Measurements from ENCODE around the gene BCL6.

The BCL6 gene

GRCh38 chr3:187725653-187726370, 19.5 kb downstream of the BCL6 start:
- WGBS: 91% methylated on average over 7 of the region's 7 CpGs
- H3K4me3 ChIP-seq (ENCODE audit: low read length): no peak overlapping the region
- no peak overlapping the region for H3K27ac ChIP-seq (ENCODE audit: low read depth, low read length)
- H3K9me3 ChIP-seq (ENCODE audit: insufficient read depth, low read depth, low read length): no peaks in the 10 kb centered on the region
- H3K27me3 ChIP-seq (ENCODE audit: insufficient read depth, low read length): no peaks in the 10 kb centered on the region
- H3K4me1 ChIP-seq (ENCODE audit: insufficient read depth, low read length): peaks cover 5% of the 10 kb centered on the region; the same call in 1 of the 2 replicates
- H3K9ac ChIP-seq (ENCODE audit: low read depth, low read length): no peak overlapping the region; the same call in 1 of the 2 replicates
- peaks cover 93% of the 10 kb centered on the region for H3K36me3 ChIP-seq (ENCODE audit: insufficient read depth, low read length)

- peaks cover 7% of the 10 kb centered on the region; the same call in 1 of the 2 replicates for H3K4me1 ChIP-seq (ENCODE audit: insufficient read depth, low read length)
- no peak overlapping the region for H3K27ac ChIP-seq (ENCODE audit: low read depth, low read length)
- peaks cover 87% of the 10 kb centered on the region for H3K36me3 ChIP-seq (ENCODE audit: insufficient read depth, low read length)
- H3K9ac ChIP-seq (ENCODE audit: low read depth, low read length): no peak overlapping the region
- H3K27me3 ChIP-seq (ENCODE audit: insufficient read depth, low read length): no peaks in the 10 kb centered on the region
- no peak overlapping the region for H3K4me3 ChIP-seq (ENCODE audit: low read length)
- no peaks in the 10 kb centered on the region for H3K9me3 ChIP-seq (ENCODE audit: insufficient read depth, low read depth, low read length)
- WGBS: 94% methylated on average over 22 of the region's 22 CpGs
Observed at GRCh38 chr3:187725224-187725623, 20.0 kb downstream of the BCL6 start.

- Histone ChIP-seq H3K4me3 (ENCODE audit: low read length) (no peak overlapping the region), H3K27me3 (ENCODE audit: insufficient read depth, low read length) (no peaks in the 10 kb centered on the region), H3K9ac (ENCODE audit: low read depth, low read length) (no peak overlapping the region), H3K27ac (ENCODE audit: low read depth, low read length) (no peak overlapping the region), H3K4me1 (ENCODE audit: insufficient read depth, low read length) (peaks cover 13% of the 10 kb centered on the region), H3K9me3 (ENCODE audit: insufficient read depth, low read depth, low read length) (no peaks in the 10 kb centered on the region), H3K36me3 (ENCODE audit: insufficient read depth, low read length) (peaks cover 57% of the 10 kb centered on the region)
- WGBS: 90% methylated on average over 8 of the region's 10 CpGs
Observed at GRCh38 chr3:187722206-187722612, 23.1 kb downstream of the BCL6 start.

GRCh38 chr3:187721055-187721454, 24.2 kb downstream of the BCL6 start:
- H3K36me3 ChIP-seq (ENCODE audit: insufficient read depth, low read length): peaks cover 46% of the 10 kb centered on the region
- 89% methylated on average over 8 of the region's 8 CpGs for WGBS
- H3K27ac ChIP-seq (ENCODE audit: low read depth, low read length): no peak overlapping the region
- H3K9me3 ChIP-seq (ENCODE audit: insufficient read depth, low read depth, low read length): no peaks in the 10 kb centered on the region
- no peak overlapping the region for H3K9ac ChIP-seq (ENCODE audit: low read depth, low read length)
- no peaks in the 10 kb centered on the region for H3K27me3 ChIP-seq (ENCODE audit: insufficient read depth, low read length)
- no peak overlapping the region for H3K4me3 ChIP-seq (ENCODE audit: low read length)
- peaks cover 13% of the 10 kb centered on the region for H3K4me1 ChIP-seq (ENCODE audit: insufficient read depth, low read length)

GRCh38 chr3:187720337-187720670, 25.0 kb downstream of the BCL6 start:
- peak overlapping the region; percentile 77; the same call in 1 of the 2 replicates for H3K27ac ChIP-seq (ENCODE audit: low read depth, low read length)
- H3K9ac ChIP-seq (ENCODE audit: low read depth, low read length): no peak overlapping the region
- WGBS: 92% methylated on average over 2 of the region's 2 CpGs
- no peak overlapping the region for H3K4me3 ChIP-seq (ENCODE audit: low read length)
- H3K4me1 ChIP-seq (ENCODE audit: insufficient read depth, low read length): peaks cover 13% of the 10 kb centered on the region
- no peaks in the 10 kb centered on the region for H3K27me3 ChIP-seq (ENCODE audit: insufficient read depth, low read length)
- peaks cover 39% of the 10 kb centered on the region for H3K36me3 ChIP-seq (ENCODE audit: insufficient read depth, low read length)
- H3K9me3 ChIP-seq (ENCODE audit: insufficient read depth, low read depth, low read length): no peaks in the 10 kb centered on the region

GRCh38 chr3:187719628-187720336, 25.5 kb downstream of the BCL6 start:
- Histone ChIP-seq H3K9ac (ENCODE audit: low read depth, low read length) (no peak overlapping the region), H3K27ac (ENCODE audit: low read depth, low read length) (peak overlapping the region; percentile 77; the same call in 1 of the 2 replicates)

GRCh38 chr3:187718802-187719201, 26.5 kb downstream of the BCL6 start:
- Histone ChIP-seq H3K9me3 (ENCODE audit: insufficient read depth, low read depth, low read length) (no peaks in the 10 kb centered on the region), H3K36me3 (ENCODE audit: insufficient read depth, low read length) (peaks cover 27% of the 10 kb centered on the region), H3K27ac (ENCODE audit: low read depth, low read length) (no peak overlapping the region), H3K4me3 (ENCODE audit: low read length) (no peak overlapping the region), H3K27me3 (ENCODE audit: insufficient read depth, low read length) (no peaks in the 10 kb centered on the region), H3K9ac (ENCODE audit: low read depth, low read length) (no peak overlapping the region), H3K4me1 (ENCODE audit: insufficient read depth, low read length) (peaks cover 13% of the 10 kb centered on the region)
- 97% methylated on average over 5 of the region's 5 CpGs for WGBS

More at GRCh38 chr3:187719628-187720336, 25.5 kb downstream of the BCL6 start:
- H3K9me3 ChIP-seq (ENCODE audit: insufficient read depth, low read depth, low read length): no peaks in the 10 kb centered on the region
- peaks cover 13% of the 10 kb centered on the region for H3K4me1 ChIP-seq (ENCODE audit: insufficient read depth, low read length)
- 62% methylated on average over 6 of the region's 6 CpGs for WGBS
- no peaks in the 10 kb centered on the region for H3K27me3 ChIP-seq (ENCODE audit: insufficient read depth, low read length)
- H3K36me3 ChIP-seq (ENCODE audit: insufficient read depth, low read length): peaks cover 37% of the 10 kb centered on the region
- H3K4me3 ChIP-seq (ENCODE audit: low read length): no peak overlapping the region

GRCh38 chr3:187717572-187717971, 27.7 kb downstream of the BCL6 start:
- Histone ChIP-seq H3K27me3 (ENCODE audit: insufficient read depth, low read length) (no peaks in the 10 kb centered on the region), H3K9ac (ENCODE audit: low read depth, low read length) (no peak overlapping the region), H3K27ac (ENCODE audit: low read depth, low read length) (no peak overlapping the region), H3K36me3 (ENCODE audit: insufficient read depth, low read length) (peaks cover 16% of the 10 kb centered on the region), H3K9me3 (ENCODE audit: insufficient read depth, low read depth, low read length) (no peaks in the 10 kb centered on the region), H3K4me3 (ENCODE audit: low read length) (no peak overlapping the region), H3K4me1 (ENCODE audit: insufficient read depth, low read length) (peaks cover 11% of the 10 kb centered on the region)
- WGBS: 81% methylated on average over 1 of the region's 1 CpG

GRCh38 chr3:187714404-187714979, 30.8 kb downstream of the BCL6 start:
- no peak overlapping the region for H3K9ac ChIP-seq (ENCODE audit: low read depth, low read length)
- 38% methylated on average over 4 of the region's 4 CpGs for WGBS
- H3K27ac ChIP-seq (ENCODE audit: low read depth, low read length): no peak overlapping the region
- no peaks in the 10 kb centered on the region for H3K36me3 ChIP-seq (ENCODE audit: insufficient read depth, low read length)
- H3K4me1 ChIP-seq (ENCODE audit: insufficient read depth, low read length): peaks cover 3% of the 10 kb centered on the region; the same call in 1 of the 2 replicates
- no peaks in the 10 kb centered on the region for H3K9me3 ChIP-seq (ENCODE audit: insufficient read depth, low read depth, low read length)
- no peaks in the 10 kb centered on the region for H3K27me3 ChIP-seq (ENCODE audit: insufficient read depth, low read length)
- H3K4me3 ChIP-seq (ENCODE audit: low read length): no peak overlapping the region

- no peak overlapping the region for H3K27ac ChIP-seq (ENCODE audit: low read depth, low read length)
- H3K36me3 ChIP-seq (ENCODE audit: insufficient read depth, low read length): no peaks in the 10 kb centered on the region
- H3K9ac ChIP-seq (ENCODE audit: low read depth, low read length): no peak overlapping the region
- H3K27me3 ChIP-seq (ENCODE audit: insufficient read depth, low read length): no peaks in the 10 kb centered on the region
- H3K4me1 ChIP-seq (ENCODE audit: insufficient read depth, low read length): no peaks in the 10 kb centered on the region
- H3K4me3 ChIP-seq (ENCODE audit: low read length): no peak overlapping the region
- H3K9me3 ChIP-seq (ENCODE audit: insufficient read depth, low read depth, low read length): no peaks in the 10 kb centered on the region
- 87% methylated on average over 2 of the region's 2 CpGs for WGBS
Observed at GRCh38 chr3:187713504-187713903, 31.8 kb downstream of the BCL6 start.

- Histone ChIP-seq H3K27me3 (ENCODE audit: insufficient read depth, low read length) (no peaks in the 10 kb centered on the region), H3K4me3 (ENCODE audit: low read length) (no peak overlapping the region), H3K36me3 (ENCODE audit: insufficient read depth, low read length) (no peaks in the 10 kb centered on the region), H3K4me1 (ENCODE audit: insufficient read depth, low read length) (no peaks in the 10 kb centered on the region), H3K27ac (ENCODE audit: low read depth, low read length) (no peak overlapping the region), H3K9me3 (ENCODE audit: insufficient read depth, low read depth, low read length) (no peaks in the 10 kb centered on the region), H3K9ac (ENCODE audit: low read depth, low read length) (no peak overlapping the region)
- WGBS: 77% methylated on average over 4 of the region's 4 CpGs
Observed at GRCh38 chr3:187709155-187709554, 36.1 kb downstream of the BCL6 start.

Measured in HUES64 (cell line).